ENCODE results near the gene KCTD12.

DNA sequence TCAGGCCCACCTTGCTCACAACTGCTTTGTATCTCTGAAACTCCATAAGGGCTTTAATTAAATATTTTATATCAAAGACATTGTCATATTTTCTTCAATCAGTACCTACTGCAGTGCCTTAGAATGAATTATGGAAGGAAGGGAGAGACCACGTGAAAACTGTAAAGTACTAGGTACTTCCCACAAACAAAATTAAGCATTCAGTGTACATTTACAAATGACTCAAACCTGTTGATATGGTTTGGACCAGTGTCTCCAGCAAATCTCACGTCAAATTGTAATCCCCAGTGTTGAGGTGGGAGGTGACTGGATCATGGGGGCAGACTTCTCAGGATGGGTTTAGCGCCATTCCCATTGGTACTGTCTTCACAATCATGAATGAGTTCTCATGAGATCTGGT is 23.2 kb downstream of the KCTD12 start:
- TF ChIP-seq, protein P1, sequence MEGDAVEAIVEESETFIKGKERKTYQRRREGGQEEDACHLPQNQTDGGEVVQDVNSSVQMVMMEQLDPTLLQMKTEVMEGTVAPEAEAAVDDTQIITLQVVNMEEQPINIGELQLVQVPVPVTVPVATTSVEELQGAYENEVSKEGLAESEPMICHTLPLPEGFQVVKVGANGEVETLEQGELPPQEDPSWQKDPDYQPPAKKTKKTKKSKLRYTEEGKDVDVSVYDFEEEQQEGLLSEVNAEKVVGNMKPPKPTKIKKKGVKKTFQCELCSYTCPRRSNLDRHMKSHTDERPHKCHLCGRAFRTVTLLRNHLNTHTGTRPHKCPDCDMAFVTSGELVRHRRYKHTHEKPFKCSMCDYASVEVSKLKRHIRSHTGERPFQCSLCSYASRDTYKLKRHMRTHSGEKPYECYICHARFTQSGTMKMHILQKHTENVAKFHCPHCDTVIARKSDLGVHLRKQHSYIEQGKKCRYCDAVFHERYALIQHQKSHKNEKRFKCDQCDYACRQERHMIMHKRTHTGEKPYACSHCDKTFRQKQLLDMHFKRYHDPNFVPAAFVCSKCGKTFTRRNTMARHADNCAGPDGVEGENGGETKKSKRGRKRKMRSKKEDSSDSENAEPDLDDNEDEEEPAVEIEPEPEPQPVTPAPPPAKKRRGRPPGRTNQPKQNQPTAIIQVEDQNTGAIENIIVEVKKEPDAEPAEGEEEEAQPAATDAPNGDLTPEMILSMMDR (IDR thresholded peaks at IDR 0.05) = no peak
- TF ChIP-seq POLR2A (IDR thresholded peaks at IDR 0.05) = no peak
